NCI-H526 treated with DMSO at 0.1 percent for 48 hours (cell line): ENCODE results near the gene LMBR1L.
"Not testable (repeated sequence)": the region's sequence is repeated elsewhere in the genome, so short reads cannot be mapped to it uniquely, and the experiment has no call there.

Source experiments
- DNase-seq: peaks from one replicate; lab custom pipeline; 2025; lab: John Stamatoyannopoulos, UW

LMBR1L gene

DNA sequence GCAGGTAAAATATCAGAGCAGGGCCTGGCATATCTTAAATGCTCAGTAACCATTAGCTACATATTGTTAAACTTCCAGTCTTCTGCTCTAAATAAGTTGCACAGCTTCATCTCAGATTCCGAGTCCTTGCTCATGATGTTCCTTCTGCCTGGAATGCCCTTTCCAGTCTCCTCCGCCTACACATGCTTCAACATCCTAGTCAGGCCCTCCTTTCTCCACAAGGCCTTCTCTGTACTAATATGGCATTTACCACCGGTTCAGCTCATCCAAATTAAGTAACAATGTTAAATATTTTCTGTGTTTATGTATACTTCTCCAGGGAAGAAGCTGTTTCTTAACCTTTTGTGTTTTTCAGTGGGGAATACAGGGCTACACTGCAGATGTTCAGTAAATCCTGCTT is 24.5 kb downstream of the LMBR1L start:
- no peak for DNase-seq

GRCh38 chr12:49084438-49084837 is 26.2 kb downstream of the LMBR1L start:
- DNase-seq: no peak

GRCh38 chr12:49079793-49080192 is 30.9 kb downstream of the LMBR1L start:
- no peak for DNase-seq

GRCh38 chr12:49070971-49071370 is 39.7 kb downstream of the LMBR1L start:
- DNase-seq: no peak

DNA sequence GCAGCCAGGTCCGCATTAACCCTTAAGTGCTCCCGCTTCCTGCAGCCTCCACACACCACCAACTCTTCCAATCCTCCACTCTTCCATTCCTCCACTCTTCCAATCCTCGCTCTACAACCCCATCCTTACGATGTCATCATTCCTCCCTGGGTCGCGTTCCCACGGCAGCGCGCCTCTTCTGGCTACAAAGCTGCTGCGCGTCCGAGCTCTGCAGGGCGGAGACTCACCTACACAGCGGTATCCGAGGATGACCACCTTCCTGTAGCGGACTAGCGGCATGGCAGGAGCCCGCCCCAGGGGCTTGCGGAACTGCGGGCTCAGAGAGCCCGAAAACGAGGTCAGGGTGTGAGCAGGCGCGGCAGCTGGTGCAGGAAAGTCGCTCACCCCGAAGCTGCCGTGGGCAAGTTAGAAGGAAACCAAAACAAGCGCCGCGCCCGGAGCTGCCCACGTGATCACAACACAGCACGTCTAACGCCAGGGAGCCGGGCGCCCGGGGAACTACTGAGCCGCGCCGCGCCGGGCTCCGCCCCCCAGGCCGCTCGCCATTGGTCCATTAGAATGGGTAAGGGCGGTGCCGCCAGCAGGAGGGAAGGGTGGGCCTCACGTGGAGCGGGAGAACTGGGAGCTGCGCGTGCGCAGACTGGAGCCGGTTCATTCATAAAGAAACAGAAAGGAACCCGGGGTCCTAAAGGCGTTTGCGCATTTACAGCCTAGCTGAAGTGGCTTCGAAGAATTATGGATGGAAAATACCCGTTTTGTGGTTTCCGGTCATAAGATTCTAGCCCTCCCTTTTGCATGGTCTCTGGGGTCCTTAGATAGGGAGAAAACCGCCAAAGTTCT is 40.9 kb downstream of the LMBR1L start, which contains the start of gene RHEBL1:
TSS of gene RHEBL1 (minus strand) at position 473 of the 840 bp plus-strand sequence. CDS start at position 279, 194 bp downstream.
- DNase-seq: peak; percentile 93

GRCh38 chr12:49068879-49069506 is 41.7 kb downstream of the LMBR1L start:
- no peak for DNase-seq

- DNase-seq: no peak
These were observed 44.5 kb downstream of the LMBR1L start for GRCh38 chr12:49066120-49066519.

DNA sequence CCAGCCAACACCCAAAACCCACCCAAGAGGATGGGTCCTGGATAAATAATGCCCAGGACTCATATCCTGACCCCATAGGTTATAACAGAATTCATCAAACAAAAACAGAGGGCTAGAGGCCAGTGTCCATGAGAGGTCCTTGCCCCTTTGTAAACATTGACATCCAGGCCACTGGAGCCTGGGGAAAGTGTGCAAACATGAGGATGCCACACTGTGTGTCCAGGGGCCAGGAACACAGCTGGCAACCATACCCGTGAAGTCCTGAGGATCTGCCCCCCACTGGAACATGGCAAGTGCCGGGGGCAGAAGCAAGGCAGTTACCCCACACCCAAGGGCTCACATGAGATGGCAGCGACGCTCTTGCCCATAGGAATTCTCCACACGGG is 45.9 kb downstream of the LMBR1L start:
- no peak for DNase-seq

DNA sequence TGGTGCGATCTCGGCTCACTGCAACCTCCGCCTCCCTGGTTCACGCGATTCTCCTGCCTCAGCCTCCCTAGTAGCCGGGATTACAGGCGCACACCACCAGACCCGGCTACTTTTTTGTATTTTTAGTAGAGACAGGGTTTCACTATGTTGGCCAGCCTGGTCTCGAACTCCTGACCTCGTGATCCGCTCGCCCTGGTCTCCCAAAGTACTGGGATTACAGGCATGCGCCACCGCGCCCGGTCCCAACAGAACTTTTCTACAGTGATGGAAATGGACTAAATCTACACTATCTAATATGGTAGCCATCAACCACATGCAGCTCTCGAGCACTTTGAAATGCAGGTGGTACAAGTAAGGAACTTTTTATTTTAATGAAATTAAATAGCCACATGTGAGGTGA is 48.7 kb downstream of the LMBR1L start:
- DNase-seq: not testable (repeated sequence)

DNA sequence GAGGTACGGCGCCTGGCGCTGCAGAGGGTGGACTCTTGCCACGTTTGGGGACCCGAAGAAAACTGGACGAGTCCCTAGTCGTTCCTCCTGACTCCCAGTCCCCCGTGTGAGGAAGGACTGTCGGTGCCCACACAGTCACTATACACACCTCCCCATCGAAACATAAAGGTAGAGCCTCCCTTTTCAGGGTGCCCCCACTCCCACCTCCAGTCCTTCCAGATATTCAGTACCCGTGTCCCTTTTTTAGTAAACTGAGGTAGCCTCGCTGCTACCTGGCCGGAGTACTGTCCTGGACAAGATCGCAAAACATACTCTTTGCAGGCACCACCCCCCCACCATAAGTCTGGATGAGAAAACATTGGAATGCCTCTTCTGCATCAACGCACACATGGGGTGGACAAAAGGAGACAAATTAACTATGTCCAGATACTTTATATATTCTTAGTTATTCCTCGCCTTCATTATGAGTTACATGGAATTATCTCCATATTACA is 49.4 kb downstream of the LMBR1L start:
- DNase-seq: no peak

DNA sequence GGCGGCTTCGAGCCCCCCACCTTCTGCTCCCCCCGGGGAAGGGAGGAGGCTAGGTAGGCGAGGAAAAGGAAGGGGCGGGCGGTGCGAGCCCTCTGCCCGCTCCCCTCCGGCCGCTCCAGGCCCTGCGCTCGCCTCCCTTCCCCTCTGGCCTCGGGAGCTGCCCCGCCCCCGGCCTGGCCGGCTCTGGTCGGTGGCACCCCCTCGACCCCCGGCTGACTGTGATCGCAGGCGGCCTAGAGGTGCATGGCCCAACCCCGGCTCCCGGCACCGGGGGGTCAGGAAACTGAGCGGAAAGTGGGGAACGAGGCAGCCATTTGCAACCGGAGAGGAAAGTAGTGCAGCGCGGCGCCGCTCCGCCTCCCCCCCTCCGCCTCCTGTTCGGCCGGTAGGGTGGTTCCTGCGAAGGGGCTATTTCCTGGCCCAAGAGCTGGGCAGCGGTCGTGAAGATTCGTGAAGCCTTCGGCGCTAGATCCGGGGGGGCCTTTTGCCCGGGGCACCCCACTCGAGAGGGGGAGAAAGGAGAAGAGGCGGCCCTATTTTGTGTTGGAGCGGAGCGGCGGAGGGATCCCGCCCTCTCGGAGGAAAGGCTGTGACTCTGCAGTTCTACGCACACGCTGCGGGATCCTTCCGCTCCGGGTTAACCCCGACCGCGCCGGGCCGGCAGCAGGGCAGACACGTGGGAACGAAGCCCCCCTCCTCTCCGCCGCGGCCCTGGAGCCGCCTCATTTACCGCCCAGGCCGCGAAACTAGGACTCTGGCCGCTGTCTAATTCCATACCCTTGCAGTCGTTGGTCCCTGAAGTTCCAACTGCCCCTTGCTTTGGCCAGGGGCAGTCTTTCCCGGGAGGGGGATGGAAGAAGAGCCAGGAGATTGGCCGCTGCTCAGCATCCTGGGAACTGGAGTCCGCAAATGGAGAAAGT is 50.1 kb downstream of the LMBR1L start, which contains the start of gene KMT2D:
TSS of gene KMT2D (minus strand) at position 558 of the 920 bp plus-strand sequence. CDS start 5,470 bp downstream, outside the sequence.
- peak; percentile 85 for DNase-seq

DNA sequence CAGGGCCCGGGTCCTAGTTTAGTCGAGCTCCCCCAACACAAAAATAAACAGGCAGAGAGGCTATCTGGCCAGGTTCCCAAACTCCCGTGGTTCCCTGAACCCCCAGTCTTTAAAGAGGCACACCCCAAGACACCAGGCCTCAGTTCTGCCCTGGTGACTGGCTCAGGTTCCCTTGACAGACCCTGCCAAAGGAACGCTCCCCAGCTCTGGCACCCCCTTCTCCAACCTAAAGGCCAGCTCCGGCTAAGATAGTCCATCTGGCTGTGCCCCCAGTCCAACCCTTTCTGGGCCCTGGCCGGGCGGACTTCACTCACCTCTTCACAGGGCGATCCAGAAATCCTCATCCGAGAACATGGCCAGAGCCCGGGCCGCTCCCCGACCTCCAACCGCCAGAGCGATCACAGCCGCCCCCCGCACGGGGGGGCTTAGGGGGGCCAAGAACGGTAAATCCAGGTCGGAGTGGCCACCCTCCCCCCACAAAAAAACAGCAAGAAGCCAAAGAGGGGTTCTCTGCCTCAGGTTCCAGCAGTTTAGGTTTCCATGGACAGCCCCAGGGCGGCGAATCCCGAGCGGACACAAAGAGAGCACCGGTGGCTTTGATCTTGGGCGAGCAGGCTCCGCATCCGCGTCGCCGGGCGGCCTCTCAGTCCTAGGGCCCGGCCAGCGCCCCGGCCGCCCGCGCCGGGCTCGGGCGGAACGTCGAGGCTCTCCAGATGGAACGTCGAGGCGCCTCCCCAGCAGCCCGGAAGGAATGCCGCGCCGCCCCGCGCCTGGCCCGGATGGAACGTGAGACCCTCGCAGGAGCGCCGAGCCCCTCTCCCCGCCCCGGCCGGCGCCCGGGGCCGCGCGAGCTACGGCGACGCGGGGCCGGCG is 51.1 kb downstream of the LMBR1L start:
- DNase-seq: no peak

- DNase-seq: no peak
These were observed 51.7 kb downstream of the LMBR1L start for GRCh38 chr12:49059045-49059298.

DNA sequence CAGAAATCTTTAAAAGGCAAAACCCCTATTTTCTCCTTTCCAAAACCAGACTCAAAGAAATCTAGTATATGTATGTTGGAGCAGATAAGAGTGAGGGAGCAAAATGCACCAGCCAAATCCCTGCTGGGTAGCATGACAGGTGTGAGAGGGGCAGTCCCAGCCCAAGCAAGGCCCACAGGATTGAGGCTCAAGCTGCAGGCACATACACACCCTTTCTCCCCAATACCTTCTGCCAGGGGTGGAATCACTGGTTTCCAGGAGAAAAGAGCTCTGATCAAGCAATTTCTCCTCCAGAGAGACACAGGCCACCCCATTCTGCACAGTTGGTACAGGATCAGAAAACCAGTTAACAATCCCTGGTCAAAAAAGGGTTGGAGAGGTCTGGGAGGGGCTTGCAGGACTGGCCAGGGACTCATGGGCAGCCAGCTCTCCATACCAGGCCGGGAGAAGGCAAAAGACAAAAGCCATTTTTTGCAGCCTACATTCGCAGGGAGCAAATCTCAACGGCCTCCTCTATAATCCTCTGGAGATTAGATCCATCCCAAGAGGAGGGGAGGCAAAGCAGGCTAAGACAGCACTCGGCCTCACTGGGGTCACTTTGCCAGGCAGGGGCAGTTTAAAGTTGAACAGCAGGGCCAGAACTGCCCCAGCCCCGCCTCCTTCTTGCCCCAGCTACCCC is 52.1 kb downstream of the LMBR1L start:
- no peak for DNase-seq

GRCh38 chr12:49057888-49058287 is 52.8 kb downstream of the LMBR1L start:
- no peak for DNase-seq

DNA sequence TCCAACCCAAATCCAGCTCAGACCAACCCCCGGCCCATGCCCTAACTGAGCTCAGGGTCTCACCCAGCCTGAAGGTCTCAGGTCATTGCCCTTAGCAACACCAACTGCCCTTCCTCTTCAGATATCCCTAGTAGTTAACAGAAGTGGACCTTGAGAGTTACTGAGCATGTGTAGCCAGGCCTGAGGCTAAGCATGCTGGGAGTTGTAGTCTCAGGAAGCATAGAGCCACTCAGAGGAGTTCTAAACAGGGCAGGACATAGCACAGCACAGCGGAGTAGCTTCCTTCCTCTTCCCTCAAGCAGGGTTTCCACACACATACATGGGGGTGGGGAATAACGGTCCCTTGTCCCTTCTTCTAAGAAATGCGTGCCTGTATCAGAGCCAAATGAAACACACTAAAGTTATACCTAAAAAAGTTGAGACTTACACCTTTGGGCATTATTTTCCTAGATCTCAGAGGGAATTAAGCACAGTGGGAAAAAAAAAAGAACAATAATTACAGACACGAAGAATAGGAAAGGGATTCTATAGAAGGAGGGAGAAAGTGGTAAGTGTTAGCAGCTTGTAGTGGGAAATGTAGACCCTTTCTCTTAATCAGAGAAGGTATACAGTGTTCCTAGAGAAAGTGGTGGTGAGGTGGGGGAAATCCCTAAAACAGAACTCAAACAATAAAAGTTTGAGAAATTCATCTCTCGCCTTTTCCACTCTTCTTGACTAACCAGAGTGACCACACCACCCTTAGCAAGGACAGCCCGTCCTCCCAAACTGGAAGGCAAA is 54.5 kb downstream of the LMBR1L start:
- no peak for DNase-seq

GRCh38 chr12:49055092-49055491 is 55.6 kb downstream of the LMBR1L start:
- DNase-seq: no peak

- DNase-seq: no peak
These were observed 56.1 kb downstream of the LMBR1L start for GRCh38 chr12:49054524-49054923.

DNA sequence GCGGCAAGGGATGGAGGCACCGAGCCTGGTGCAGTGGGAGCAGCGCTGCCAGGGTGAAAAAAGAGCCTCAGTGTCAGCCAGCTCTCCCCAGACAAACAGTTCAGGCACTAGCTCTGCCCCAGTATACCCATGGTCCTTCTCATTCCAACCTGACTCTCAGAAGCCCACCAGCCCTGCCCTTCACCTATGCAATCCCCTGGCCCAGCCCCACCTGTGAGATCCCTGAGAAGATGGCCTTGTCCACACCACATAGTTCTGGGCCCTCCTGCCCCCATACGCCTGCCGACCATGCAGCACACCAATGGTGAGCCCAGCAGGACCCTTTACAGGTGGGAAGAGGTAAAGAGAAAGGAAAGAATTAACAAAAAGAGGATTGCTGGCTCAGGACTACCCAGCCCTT is 56.6 kb downstream of the LMBR1L start:
- no peak for DNase-seq
